Measurements from ENCODE around the gene OR2A2. TPM values are rescaled to one million over a fixed set of nuclear protein-coding genes. Genes with fewer than 3 reads are reported as not detected.

The OR2A2 gene
- total RNA-seq, 1 donor from 2014 or later = not detected

DNA sequence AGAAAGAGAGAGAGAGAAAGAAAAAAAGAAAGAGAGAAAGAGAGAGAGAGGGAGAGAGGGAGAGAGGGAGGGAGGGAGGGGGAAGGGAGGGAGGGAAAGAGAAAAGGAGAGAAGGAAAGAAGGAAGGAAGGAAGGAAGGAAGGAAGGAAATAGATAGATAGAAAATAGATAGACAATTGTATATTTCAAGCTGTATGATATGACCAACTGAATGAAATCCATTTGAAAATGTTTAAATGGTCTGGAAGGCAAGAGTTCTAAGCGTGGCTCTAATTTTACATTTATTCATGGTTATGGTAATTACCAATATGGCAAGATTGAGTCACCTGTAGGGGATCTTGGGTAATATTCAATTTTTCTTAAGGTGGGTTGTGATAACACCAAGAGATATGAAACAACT is 49.5 kb downstream of the OR2A2 start:
- Mint-ChIP-seq H3K9me3 (no peaks in the 10 kb centered on the region), H3K4me1 (ENCODE audit: low read depth) (no peaks in the 10 kb centered on the region), H3K36me3 (ENCODE audit: low read depth) (no peaks in the 10 kb centered on the region), H3K27ac (no peak overlapping the region), H3K27me3 (ENCODE audit: insufficient read depth) (peaks cover 16% of the 10 kb centered on the region), H3K4me3 (no peak overlapping the region)
- no peak for DNase-seq (ENCODE audit: low spot score)
- intact Hi-C loops (cut with micrococcal nuclease) = no loop called here

Other genes starting within 250 kb of the OR2A2 start
- 13.1 and 13.8 TPM in 2 replicates for gene TCAF1, start 207.4 kb upstream of the OR2A2 start, total RNA-seq
- gene OR2F2, start 174.3 kb upstream of the OR2A2 start, total RNA-seq = not detected in 2 replicates
- gene OR2F1, start 154.7 kb upstream of the OR2A2 start, total RNA-seq = not detected in 2 replicates
- gene OR6B1, start 109.3 kb upstream of the OR2A2 start, total RNA-seq = not detected in 2 replicates
- not detected in 2 replicates for gene OR2A5, start 60.6 kb upstream of the OR2A2 start, total RNA-seq
- gene OR2A25, start 39.8 kb upstream of the OR2A2 start, total RNA-seq = not detected in 2 replicates
- gene OR2A12, start 23.3 kb upstream of the OR2A2 start, total RNA-seq = not detected in 2 replicates
- gene OR2A14, start 13.6 kb downstream of the OR2A2 start, total RNA-seq = not detected in 2 replicates
- gene CTAGE4, start 73.9 kb downstream of the OR2A2 start, total RNA-seq = 0.75 and 1.1 TPM in 2 replicates
- gene ARHGEF35, start 86.2 kb downstream of the OR2A2 start, total RNA-seq = 2.5 and 3.4 TPM in 2 replicates
- gene OR2A42, start 130.0 kb downstream of the OR2A2 start, total RNA-seq = not detected in 2 replicates
- gene OR2A7, start 155.2 kb downstream of the OR2A2 start, total RNA-seq = 1.7 and 2.1 TPM in 2 replicates
- gene CTAGE8, start 159.7 kb downstream of the OR2A2 start, total RNA-seq = 1.3 and 2.0 TPM in 2 replicates
- gene OR2A1, start 202.8 kb downstream of the OR2A2 start, total RNA-seq = not detected in 2 replicates
- 8.0 and 9.1 TPM in 2 replicates for gene ARHGEF5, start 245.8 kb downstream of the OR2A2 start, total RNA-seq

Measured in activated T-helper 1 cell treated with anti-CD3 and anti-CD28 coated beads, Interleukin-12 subunit alpha, Interleukin-12 subunit beta, Interleukin-2, Interleukin-4 antibody, amounts not matched to agents 30 ng/mL and 10 ng/mL and 1 ng/mL, durations not matched to agents 14 hours and 24 hours and 36 hours (primary cell).